H9 (cell line): ENCODE measurements around the gene INVS. TPM values are rescaled to one million over a fixed set of nuclear protein-coding genes. Genes with fewer than 3 reads are reported as not detected.

Source experiments
- DNase-seq: peaks from one replicate; pipeline ENCODE4 v3.0.0-alpha.2; 2017
- H2AFZ ChIP-seq: one replicate; pipeline ENCODE4 v1.6.1; 2013; ENCODE audit warnings: mild to moderate bottlenecking, low read length, control low read depth, moderate library complexity
- H2AK5ac ChIP-seq: 2 replicates; pipeline ENCODE4 v1.6.1; 2013; ENCODE audit warnings: low read length, control low read depth, mixed read lengths; ENCODE audit not compliant: insufficient read length
- H2BK120ac ChIP-seq: one replicate; pipeline ENCODE4 v1.6.1; 2013; ENCODE audit warnings: low read depth, mild to moderate bottlenecking, low read length, control low read depth, inconsistent platforms; ENCODE audit not compliant: poor library complexity, severe bottlenecking
- H2BK12ac ChIP-seq: 2 replicates; pipeline ENCODE4 v1.6.1; 2013; ENCODE audit warnings: low read length, control low read depth, mixed read lengths, low read depth; ENCODE audit not compliant: insufficient read length
- H2BK15ac ChIP-seq: 2 replicates; pipeline ENCODE4 v1.6.1; 2013; ENCODE audit warnings: low read depth, low read length, control low read depth
- H2BK20ac ChIP-seq: one replicate; pipeline ENCODE4 v1.6.1; 2013; ENCODE audit warnings: low read depth, mild to moderate bottlenecking, low read length, control low read depth, inconsistent platforms; ENCODE audit not compliant: poor library complexity, severe bottlenecking
- H2BK5ac ChIP-seq: 2 replicates; pipeline ENCODE4 v1.6.1; 2013; ENCODE audit warnings: low read length, control low read depth, mixed read lengths; ENCODE audit not compliant: insufficient read length
- H3K14ac ChIP-seq: 2 replicates; pipeline ENCODE4 v1.6.1; 2013; ENCODE audit warnings: low read length, control low read depth; ENCODE audit not compliant: insufficient read depth
- H3K18ac ChIP-seq: 2 replicates; pipeline ENCODE4 v1.6.1; 2013; ENCODE audit warnings: low read depth, mild to moderate bottlenecking, mixed read lengths, low read length, control low read depth; ENCODE audit not compliant: insufficient read length
- H3K23ac ChIP-seq: 2 replicates; pipeline ENCODE4 v1.6.1; 2013; ENCODE audit warnings: low read length, control low read depth, mixed read lengths, low read depth; ENCODE audit not compliant: insufficient read length
- H3K23me2 ChIP-seq: 2 replicates; pipeline ENCODE4 v1.6.1; 2013; ENCODE audit warnings: low read depth, mild to moderate bottlenecking, mixed read lengths, low read length, control low read depth; ENCODE audit not compliant: insufficient read length, poor library complexity, severe bottlenecking
- H3K27ac ChIP-seq: 2 replicates; pipeline ENCODE4 v1.5.1; 2013; ENCODE audit warnings: low read length, control low read depth, mixed read lengths, low read depth; ENCODE audit not compliant: insufficient read length
- H3K27me3 ChIP-seq: 2 replicates; pipeline ENCODE4 v1.6.1; 2013; ENCODE audit warnings: low read length, control low read depth, inconsistent platforms; ENCODE audit not compliant: insufficient read depth
- H3K4ac ChIP-seq: 2 replicates; pipeline ENCODE4 v1.6.1; 2013; ENCODE audit warnings: low read depth, mild to moderate bottlenecking, control low read depth, inconsistent platforms, low read length, moderate library complexity
- H3K4me1 ChIP-seq: 2 replicates; pipeline ENCODE4 v1.6.1; 2013; ENCODE audit warnings: low read length, control low read depth, inconsistent platforms; ENCODE audit not compliant: insufficient read depth
- H3K4me2 ChIP-seq: 2 replicates; pipeline ENCODE4 v1.6.1; 2013; ENCODE audit warnings: low read length, control low read depth, mixed read lengths; ENCODE audit not compliant: insufficient read length, insufficient read depth
- H3K56ac ChIP-seq: 2 replicates; pipeline ENCODE4 v1.6.1; 2013; ENCODE audit warnings: low read depth, mild to moderate bottlenecking, mixed read lengths, low read length, control low read depth; ENCODE audit not compliant: insufficient read length
- H3K79me1 ChIP-seq: 2 replicates; pipeline ENCODE4 v1.6.1; 2013; ENCODE audit warnings: low read depth, mild to moderate bottlenecking, moderate library complexity, low read length, control low read depth, inconsistent platforms; ENCODE audit not compliant: insufficient read depth, poor library complexity, severe bottlenecking
- H3K79me2 ChIP-seq: 2 replicates; pipeline ENCODE4 v1.6.1; 2013; ENCODE audit warnings: low read length, control low read depth, inconsistent platforms; ENCODE audit not compliant: insufficient read depth
- H3K9ac ChIP-seq: 2 replicates; pipeline ENCODE4 v1.6.1; 2013; ENCODE audit warnings: low read length, control low read depth, mixed read lengths; ENCODE audit not compliant: insufficient read length; ENCODE audit errors: extremely low read depth
- H3K9me3 ChIP-seq: one replicate; pipeline ENCODE4 v1.6.1; 2013; ENCODE audit warnings: low read depth, low read length, inconsistent platforms; ENCODE audit not compliant: control insufficient read depth
- H3T11ph ChIP-seq: one replicate; pipeline ENCODE4 v1.6.1; 2013; ENCODE audit warnings: mild to moderate bottlenecking, low read length, control low read depth, inconsistent platforms
- H4K20me1 ChIP-seq: one replicate; pipeline ENCODE4 v1.6.1; 2013; ENCODE audit not compliant: control insufficient read depth, insufficient read length, insufficient read depth
- H4K5ac ChIP-seq: 2 replicates; pipeline ENCODE4 v1.6.1; 2013; ENCODE audit warnings: low read depth, mild to moderate bottlenecking, mixed read lengths, low read length, control low read depth; ENCODE audit not compliant: insufficient read length
- H4K8ac ChIP-seq: replicated peaks from 2 replicates; pipeline ENCODE4 v1.6.1; 2013; ENCODE audit warnings: low read length, control low read depth, mixed read lengths, low read depth; ENCODE audit not compliant: insufficient read length
- H4K91ac ChIP-seq: 2 replicates; pipeline ENCODE4 v1.6.1; 2013; ENCODE audit warnings: low read depth, mild to moderate bottlenecking, moderate library complexity, mixed read lengths, low read length, control low read depth; ENCODE audit not compliant: insufficient read length
- H3K27ac Mint-ChIP-seq, 3 experiments: 2 replicates in 2 of 3; 3 replicates in 1 of 3; pipeline ENCODE4 v1.8.0; 2020 to 2021; ENCODE audit warnings: mixed read lengths in 3 of 3, mild to moderate bottlenecking in 1 of 3, moderate library complexity in 1 of 3
- H3K27me3 Mint-ChIP-seq: 2 replicates; pipeline ENCODE4 v1.8.0; 2021; ENCODE audit warnings: low read depth, mild to moderate bottlenecking, moderate library complexity, mixed read lengths
- H3K36me3 Mint-ChIP-seq, 3 experiments: 2 replicates in 2 of 3; 3 replicates in 1 of 3; pipeline ENCODE4 v1.8.0; 2020 to 2021; ENCODE audit warnings: low read depth in 3 of 3, mixed read lengths in 3 of 3; ENCODE audit not compliant: insufficient read depth in 1 of 3
- H3K4me1 Mint-ChIP-seq, 2 experiments: 2 replicates each; pipeline ENCODE4 v1.8.0; 2020; ENCODE audit warnings: mixed read lengths in 2 of 2
- H3K4me3 Mint-ChIP-seq, 2 experiments: 2 replicates in 1 of 2; 3 replicates in 1 of 2; pipeline ENCODE4 v1.8.0; 2020 to 2021; ENCODE audit warnings: mild to moderate bottlenecking in 2 of 2, mixed read lengths in 2 of 2, moderate library complexity in 1 of 2
- H3K9me3 Mint-ChIP-seq, 2 experiments: 2 replicates in 1 of 2; 3 replicates in 1 of 2; pipeline ENCODE4 v1.8.0; 2020; ENCODE audit warnings: mild to moderate bottlenecking in 2 of 2, mixed read lengths in 2 of 2, moderate library complexity in 1 of 2
- WGBS: extraction: QIAGEN DNeasy Blood & Tissue Kit; methylation state at CpG from one replicate; pipeline ENCODE4 v1.1.7; 2013; ENCODE audit warnings: missing lambda C conversion rate, low lambda C conversion rate, mixed read lengths; ENCODE audit not compliant: insufficient read length; ENCODE audit errors: extremely low coverage; 5-methylcytosine and 5-hydroxymethylcytosine counted together
- total RNA-seq: library from RNA; stranded (reverse); gene quantifications from 2 replicates; pipeline ENCODE4 v1.2.1, GENCODE V29; 2021
- TF ChIP-seq, protein P1 (sequence below): fragments of 200-600 bp; sonication (generic); conservative IDR thresholded peaks from 3 replicates; pipeline ENCODE4 v1.8.0; 2021; ENCODE audit warnings: antibody characterized with exemption, mild to moderate bottlenecking

The INVS gene
- total RNA-seq, 1 experiment from 2014 or later = 7.5 TPM

DNA sequence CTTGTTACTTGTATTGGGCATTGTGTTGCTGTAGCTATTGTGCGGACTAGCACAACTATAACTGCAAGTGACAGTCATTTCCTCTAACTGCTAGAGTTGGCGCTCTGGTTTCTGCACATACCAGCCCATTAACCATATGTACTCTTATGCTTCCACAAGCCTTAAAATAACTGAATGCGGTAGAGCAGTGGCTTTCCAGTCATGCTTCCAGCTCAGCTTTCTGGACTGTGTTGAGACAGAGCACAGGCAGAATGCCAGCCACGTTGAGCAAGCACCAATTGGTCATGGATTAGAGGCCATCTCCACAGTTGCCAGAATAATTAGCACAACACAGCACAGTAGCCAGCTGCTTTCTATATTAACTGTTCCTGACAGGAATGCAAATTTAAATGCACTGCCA is 12.2 kb downstream of the INVS start:
- no peaks in the 10 kb centered on the region for H3K79me1 ChIP-seq
- Mint-ChIP-seq H3K4me3 (no peak overlapping the region), H3K36me3 (peaks cover 0 to 5% (median 4%) of the 10 kb centered on the region in 3 experiments; a peak in 3 of 7 replicates), H3K4me1 (peaks cover 18 to 19% of the 10 kb centered on the region in 2 experiments), H3K9me3 (no peaks in the 10 kb centered on the region; a peak in 1 of 5 replicates), H3K27me3 (no peaks in the 10 kb centered on the region), H3K27ac (no peak overlapping the region)
- no peaks in the 10 kb centered on the region for H3K23me2 ChIP-seq
- no peak overlapping the region for H2AFZ ChIP-seq
- H2AK5ac ChIP-seq = no peak overlapping the region
- no peaks in the 10 kb centered on the region for H3K9me3 ChIP-seq
- no peak overlapping the region for H2BK5ac ChIP-seq
- no peak overlapping the region for H3T11ph ChIP-seq
- H2BK120ac ChIP-seq = no peak overlapping the region
- no peak overlapping the region for H3K4ac ChIP-seq
- no peak overlapping the region for H2BK20ac ChIP-seq
- H3K4me2 ChIP-seq = no peak overlapping the region
- H3K23ac ChIP-seq = no peak overlapping the region
- no peaks in the 10 kb centered on the region for H4K20me1 ChIP-seq
- H3K14ac ChIP-seq = no peak overlapping the region
- no peak for DNase-seq
- H4K5ac ChIP-seq = no peak overlapping the region
- no peaks in the 10 kb centered on the region for H3K27me3 ChIP-seq
- H2BK12ac ChIP-seq = no peak overlapping the region
- WGBS = no CpG with 5 or more reads among the region's 4 CpGs
- H3K18ac ChIP-seq = no peak overlapping the region
- H3K4me1 ChIP-seq = no peaks in the 10 kb centered on the region
- H3K9ac ChIP-seq = no peak overlapping the region
- H4K91ac ChIP-seq = no peak overlapping the region
- no peak overlapping the region for H3K27ac ChIP-seq
- no peak overlapping the region for H4K8ac ChIP-seq
- TF ChIP-seq, protein P1, sequence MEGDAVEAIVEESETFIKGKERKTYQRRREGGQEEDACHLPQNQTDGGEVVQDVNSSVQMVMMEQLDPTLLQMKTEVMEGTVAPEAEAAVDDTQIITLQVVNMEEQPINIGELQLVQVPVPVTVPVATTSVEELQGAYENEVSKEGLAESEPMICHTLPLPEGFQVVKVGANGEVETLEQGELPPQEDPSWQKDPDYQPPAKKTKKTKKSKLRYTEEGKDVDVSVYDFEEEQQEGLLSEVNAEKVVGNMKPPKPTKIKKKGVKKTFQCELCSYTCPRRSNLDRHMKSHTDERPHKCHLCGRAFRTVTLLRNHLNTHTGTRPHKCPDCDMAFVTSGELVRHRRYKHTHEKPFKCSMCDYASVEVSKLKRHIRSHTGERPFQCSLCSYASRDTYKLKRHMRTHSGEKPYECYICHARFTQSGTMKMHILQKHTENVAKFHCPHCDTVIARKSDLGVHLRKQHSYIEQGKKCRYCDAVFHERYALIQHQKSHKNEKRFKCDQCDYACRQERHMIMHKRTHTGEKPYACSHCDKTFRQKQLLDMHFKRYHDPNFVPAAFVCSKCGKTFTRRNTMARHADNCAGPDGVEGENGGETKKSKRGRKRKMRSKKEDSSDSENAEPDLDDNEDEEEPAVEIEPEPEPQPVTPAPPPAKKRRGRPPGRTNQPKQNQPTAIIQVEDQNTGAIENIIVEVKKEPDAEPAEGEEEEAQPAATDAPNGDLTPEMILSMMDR = no peak
- peak overlapping the region; percentile 12 for H3K56ac ChIP-seq
- no peak overlapping the region for H2BK15ac ChIP-seq
- H3K79me2 ChIP-seq = no peaks in the 10 kb centered on the region
